GM19043 (cell line): ENCODE results near the gene CNOT4.

Experiments
- ATAC-seq: cut with Tn5 transposase; IDR thresholded peaks from one replicate; pipeline ENCODE4 v1.9.1; 2021; ENCODE audit warnings: low read depth; ENCODE audit not compliant: unreplicated experiment

Gene CNOT4

GRCh38 chr7:135407884-135408283 lies 102.0 kb downstream of the CNOT4 start:
- no peak for ATAC-seq

GRCh38 chr7:135406918-135407317 lies 103.0 kb downstream of the CNOT4 start:
- ATAC-seq: no peak

DNA sequence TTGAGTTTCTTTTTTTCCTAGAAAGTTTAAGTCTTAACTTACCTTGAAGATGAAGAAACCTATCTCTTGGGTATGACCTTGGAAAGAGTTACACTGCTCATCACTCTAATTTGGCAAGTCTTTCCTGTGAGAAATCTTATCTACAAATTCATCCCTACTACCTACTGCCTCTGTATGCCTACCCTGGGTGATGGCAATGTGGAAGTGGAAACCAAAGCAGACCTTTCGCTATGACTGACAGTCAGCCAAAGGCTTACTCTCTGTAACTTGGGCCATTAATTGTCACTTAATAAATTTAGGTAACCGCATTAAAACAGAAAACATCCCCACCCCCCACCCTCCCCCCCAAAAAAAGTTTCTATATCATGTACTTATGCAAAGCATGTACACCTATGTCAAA lies 103.9 kb downstream of the CNOT4 start:
- no peak for ATAC-seq

DNA sequence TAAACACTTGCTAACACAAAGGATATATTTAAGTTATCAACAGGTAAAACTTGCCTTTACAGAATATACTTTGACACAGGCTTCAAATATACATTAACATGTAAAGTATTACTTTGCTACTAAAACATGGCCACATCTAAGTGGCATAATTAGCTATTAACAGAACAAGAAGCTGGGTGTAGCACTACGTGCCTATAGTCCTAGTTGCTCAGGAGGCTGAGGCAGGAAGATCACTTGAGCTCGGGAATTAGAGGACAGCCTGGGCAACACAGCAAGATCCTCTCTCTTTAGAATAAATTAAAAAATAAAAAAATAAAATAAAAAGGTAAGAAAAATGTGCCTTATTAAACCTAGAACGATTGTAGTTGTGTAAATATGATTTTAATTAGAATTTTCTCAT lies 106.6 kb downstream of the CNOT4 start:
- no peak for ATAC-seq

GRCh38 chr7:135397689-135398088 lies 112.2 kb downstream of the CNOT4 start:
- no peak for ATAC-seq

- ATAC-seq: no peak
Observed at GRCh38 chr7:135392701-135393100, 117.2 kb downstream of the CNOT4 start.

GRCh38 chr7:135391514-135391913 lies 118.4 kb downstream of the CNOT4 start:
- no peak for ATAC-seq

DNA sequence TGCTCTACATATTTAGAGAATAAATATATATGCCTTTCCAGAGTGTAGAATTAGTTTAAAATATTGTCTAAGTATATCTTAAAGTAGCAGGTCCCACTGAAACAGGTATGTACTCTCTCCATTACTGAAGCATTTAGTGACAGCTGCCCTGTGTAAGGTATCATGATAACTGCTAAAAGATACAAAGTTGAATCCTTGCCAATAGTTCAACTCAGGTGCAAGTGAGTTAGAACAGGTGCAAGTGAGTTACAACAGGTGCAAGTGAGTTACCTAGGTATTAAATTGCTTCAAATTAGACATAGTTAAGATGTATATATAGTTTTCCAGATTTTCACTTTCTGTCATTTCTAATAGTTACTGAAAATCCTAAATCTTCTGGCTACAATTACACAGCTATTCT lies 119.1 kb downstream of the CNOT4 start:
- no peak for ATAC-seq

GRCh38 chr7:135389971-135390370 lies 119.9 kb downstream of the CNOT4 start:
- no peak for ATAC-seq

- no peak for ATAC-seq
Observed at GRCh38 chr7:135388616-135389015, 121.3 kb downstream of the CNOT4 start.

GRCh38 chr7:135386776-135387175 lies 123.1 kb downstream of the CNOT4 start:
- ATAC-seq: no peak

GRCh38 chr7:135386181-135386580 lies 123.7 kb downstream of the CNOT4 start:
- ATAC-seq: no peak

DNA sequence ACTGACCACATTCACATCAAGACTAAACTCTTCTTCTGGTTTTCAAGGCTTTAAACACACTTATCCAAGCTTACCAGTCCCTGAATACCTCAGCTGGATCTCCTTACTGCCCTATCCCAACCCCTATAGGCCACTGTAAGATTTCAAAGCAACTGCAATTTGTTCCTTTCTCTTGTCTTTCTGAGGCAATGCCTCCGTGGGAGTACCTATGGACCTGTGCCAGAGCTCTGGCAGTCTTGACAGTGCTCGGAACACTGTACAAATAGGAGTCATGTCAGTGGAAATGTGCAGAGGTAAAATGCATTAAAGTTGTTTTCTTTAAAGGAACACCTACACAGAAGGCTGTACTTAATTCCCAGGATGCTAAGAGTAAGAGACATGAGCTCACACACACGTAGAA lies 124.7 kb downstream of the CNOT4 start:
- no peak for ATAC-seq

DNA sequence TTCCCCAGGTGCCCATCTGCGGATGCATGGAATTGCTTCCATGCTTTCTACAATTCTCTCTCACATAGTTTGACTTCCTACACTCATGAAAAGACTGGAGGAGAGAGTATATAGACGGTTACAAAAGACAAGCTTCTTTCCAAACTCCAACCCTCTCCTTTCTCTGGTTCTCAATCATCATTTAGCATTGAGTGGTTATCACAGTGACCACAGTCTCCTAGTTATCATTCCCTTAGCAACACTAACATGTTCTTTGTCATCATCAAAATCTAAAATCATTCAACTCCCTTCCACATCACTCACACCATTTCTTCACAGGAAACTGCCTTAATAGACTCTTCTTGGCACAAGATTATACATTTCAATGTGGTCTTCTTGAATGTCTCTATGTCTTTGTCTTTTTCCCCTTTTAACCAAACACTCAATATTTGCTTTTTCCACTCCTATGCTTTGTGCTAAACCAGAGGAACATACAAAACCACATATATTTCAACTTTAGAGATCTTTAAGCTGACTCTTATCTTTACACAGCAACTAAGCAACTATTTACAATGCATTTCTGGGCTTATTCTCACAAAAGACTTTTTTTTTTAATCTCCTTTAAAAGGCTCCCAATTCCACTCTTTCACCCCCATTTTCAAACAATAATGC lies 126.3 kb downstream of the CNOT4 start:
- no peak for ATAC-seq

DNA sequence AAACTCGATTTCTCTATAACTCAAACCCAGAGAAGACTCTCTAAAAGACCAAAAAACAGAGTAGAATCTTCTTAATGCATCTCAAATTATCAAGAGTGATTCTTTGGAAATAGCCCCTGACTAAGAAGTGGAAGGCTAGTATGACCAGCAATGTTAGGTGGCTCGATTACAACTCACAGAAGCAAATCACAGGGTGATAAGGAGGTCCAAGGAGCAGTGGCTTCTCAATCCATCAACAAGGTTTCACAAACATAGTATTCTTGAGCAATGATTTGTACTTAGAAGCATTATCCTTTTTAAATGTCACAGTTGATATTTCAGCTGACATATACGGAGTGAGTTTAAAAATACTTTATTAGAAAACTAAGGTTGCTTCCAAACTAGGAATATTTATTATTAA lies 127.7 kb downstream of the CNOT4 start:
- no peak for ATAC-seq

- ATAC-seq: no peak
Observed at GRCh38 chr7:135381369-135381768, 128.5 kb downstream of the CNOT4 start.

GRCh38 chr7:135380351-135380750 lies 129.6 kb downstream of the CNOT4 start:
- ATAC-seq: no peak

DNA sequence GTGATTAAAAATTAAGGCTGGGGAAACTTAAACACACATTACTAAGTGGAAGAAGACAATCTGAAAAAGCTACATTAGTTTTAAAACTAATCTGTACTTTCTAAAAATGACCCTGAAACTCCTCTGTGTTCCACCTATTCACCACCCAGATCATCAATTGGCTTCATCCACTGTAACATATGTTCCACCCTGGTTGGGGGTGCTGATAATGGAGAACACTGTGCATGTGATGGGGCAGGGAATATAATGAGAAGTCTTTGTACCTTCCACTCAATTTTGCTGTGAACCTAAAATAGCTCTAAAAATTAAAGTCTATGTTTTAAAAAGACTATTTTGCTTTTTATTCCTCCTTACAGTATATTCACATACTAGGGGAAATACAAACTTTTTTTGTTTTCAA lies 132.7 kb downstream of the CNOT4 start:
- ATAC-seq: no peak

DNA sequence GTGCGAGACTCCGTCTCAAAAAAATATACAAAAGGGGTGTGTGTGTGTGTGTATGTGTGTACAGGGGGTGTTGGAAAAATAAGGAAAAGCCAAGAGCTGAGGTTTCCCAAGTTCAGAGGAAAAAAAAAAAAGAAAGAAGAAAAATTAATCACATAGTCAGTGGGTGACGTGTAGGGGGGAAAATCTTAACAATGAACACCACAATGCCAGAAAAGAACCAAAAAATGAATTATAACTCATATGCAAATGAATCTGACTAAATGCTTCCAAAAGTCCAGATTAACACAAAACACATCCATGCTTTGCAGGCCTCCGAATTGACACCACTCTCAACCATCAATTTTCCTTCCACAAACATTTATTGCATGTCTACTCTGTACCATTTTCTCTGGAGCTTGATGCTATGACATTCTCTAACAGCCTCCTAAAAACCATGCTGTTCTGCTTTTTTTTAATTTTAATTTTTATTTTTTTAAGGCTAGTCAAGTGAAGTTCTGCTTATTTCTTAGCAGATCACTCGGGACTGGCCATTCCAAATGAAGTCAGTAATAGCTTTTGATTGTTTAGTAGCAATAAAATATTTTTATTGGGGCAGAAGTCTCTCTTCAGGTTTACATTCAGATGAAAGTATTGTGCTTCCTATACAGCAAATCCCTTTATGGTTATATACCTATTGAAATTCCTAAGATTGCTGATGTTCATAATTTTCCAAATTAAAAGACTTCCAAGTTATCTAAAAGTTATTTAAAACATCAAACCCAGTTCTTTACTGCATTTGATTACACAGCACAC lies 133.8 kb downstream of the CNOT4 start:
- no peak for ATAC-seq

DNA sequence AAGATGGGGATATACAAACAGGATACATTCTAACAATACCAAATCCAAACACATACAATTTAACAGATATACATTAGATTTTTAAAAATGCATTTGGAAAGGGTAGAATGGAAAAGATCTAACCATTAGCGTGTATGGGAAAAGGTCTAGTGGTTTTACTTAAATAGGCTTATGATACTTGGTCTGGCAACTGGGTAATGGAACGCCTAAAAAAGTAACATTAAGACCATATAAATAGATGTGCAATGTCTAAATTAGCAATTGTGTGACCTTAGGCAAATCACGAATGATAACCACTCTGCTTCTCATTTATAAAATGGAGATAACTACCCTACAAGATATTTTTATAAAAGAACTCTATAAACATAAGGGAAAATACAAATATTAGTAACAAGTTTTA lies 135.2 kb downstream of the CNOT4 start:
- ATAC-seq: no peak

DNA sequence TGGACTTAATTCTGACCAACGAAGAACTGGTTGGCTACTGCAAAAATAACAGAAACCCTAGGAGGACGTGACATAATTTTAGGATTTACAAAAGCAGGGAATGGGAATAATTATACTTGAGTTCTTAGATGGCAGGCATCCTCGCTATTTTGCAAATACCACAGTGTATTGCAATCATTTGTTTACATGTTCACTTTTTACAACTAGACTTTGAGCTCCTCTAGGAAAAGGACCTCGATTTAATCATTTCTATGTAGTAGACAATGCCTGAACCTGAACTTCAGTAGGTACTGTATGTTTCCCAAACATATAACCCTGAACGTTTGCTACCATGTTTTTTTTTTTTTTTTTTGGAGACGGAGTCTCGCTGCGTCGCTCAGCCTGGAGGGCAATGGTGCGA lies 137.7 kb downstream of the CNOT4 start:
- no peak for ATAC-seq

DNA sequence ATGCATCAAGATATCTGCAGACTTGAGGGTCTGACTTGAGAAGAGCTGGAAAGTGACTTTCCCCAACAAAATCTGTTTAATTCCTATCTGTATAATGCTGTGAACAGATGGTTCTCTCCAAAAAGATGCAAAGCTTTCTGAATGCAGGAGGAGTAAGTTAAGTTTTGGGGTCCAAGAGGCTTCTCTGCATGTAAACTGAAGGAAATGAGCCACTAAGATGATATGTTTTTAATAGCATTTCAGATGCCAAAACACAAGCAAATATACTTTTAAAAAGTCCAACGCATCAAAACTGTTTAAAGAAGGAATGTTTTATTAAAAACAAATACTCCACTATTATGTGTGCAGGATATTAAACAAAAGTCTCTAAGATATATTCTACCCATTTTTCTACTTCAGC lies 139.2 kb downstream of the CNOT4 start:
- ATAC-seq: no peak
